ENCODE measurements around the gene LRP3.

LRP3 gene

DNA sequence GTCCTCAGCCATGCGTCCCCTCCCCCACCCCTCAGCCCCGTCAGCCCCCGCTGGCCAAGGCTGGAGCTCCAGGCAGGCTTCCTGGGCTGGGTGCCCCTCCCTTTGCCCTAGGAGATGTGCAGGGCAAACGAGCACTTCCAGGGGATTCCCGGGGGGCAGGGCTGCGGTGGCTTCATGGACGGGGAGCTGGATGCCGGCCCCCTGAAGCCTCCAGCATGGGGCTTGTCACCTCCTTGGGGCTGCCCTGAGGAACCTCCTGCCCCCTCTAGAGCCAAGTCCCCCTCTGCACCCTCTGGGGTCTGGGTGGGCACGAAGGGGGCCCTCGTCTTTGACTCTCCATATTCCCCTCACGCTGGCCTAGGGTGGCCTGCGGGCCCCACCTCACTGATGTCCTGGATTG, 56.9 kb downstream of the LRP3 start:
- H3K4me3 ChIP-seq (ENCODE audit: low read depth, low read length) = no peak overlapping the region

DNA sequence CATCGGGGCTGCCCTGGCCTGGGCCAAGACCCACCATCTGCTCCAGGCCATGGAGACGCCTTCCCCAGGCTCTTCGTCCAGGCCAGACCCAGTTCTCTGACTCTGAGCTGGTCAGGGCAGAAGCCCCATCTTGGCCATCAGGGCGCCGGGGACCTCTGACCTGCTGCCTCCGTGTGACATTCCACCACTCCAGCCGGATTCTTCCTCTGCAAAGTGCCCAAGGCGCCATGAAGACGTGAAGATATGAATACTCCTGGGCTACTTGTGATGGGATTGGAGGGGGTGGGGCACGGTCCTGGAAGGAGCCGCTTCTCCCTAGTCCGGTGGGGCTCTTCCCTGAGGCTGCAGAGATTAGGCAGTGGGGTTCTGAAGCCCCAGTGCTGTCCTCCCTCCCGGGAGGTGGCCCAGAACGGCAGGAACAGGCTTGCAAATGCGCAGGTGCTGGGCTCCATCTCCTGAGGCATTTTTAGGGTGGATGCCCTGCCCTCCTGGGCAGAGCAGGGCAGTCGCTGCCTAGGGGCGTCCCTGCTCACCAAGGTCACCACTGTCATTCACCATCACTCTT, 57.5 kb downstream of the LRP3 start:
- no peak overlapping the region for H3K4me3 ChIP-seq (ENCODE audit: low read depth, low read length)

DNA sequence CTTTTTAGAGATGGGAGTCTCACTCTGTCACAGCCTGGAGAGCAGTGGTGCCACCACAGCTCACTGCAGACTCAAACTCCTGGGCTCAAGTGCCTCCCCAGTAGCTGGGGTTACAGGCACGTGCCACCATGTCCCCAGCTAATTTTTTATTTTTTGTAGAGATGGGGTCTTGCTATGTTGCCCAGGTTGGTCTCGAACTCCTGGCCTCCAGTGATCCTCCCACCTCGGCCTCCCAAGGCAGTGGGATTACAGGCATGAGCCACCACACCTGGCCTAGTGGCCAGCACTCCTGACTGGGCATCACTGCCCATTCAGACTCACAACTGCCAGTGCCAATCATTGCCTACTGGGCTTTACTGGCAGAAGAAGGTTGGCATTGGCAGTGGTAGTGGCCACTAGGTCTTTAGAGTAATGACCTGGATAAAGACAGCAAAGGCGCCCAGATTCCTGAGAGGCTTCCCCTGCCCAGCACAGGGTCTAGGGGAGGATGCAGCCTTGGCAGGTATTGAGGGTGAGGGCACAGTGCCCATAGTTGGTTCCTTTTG, 58.4 kb downstream of the LRP3 start:
- H3K4me3 ChIP-seq (ENCODE audit: low read depth, low read length) = no peak overlapping the region

GRCh38 chr19:33252971-33253370, 58.8 kb downstream of the LRP3 start:
- H3K4me3 ChIP-seq (ENCODE audit: low read depth, low read length) = no peak overlapping the region

DNA sequence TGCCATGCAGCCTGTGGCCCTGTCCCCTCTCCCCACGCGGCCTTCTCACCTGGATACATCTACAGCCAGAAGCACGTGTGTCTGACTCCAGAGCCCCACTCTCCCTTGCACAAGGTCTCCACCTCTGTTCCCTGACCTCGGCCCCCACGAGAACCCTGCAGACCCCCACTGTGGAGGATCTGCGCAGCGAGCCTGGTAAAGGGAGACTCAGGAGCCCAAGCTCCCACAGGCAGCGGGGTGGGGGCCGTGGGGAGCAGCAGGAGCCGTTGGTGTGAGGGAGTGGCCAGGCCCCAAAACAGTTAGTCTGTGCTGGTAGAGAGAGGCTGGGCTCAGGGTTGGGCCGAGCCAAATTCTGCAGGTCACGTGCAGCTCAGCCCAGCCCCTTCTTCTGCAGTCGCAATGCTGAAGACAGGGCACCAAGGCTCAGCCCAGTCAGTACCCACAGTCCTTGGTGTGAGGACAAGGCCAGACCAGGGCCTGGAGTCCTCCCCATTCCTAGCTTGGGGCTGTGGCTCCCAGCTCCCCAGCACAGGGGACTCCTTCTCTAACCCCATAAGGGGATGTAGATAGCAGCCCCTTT, 60.2 kb downstream of the LRP3 start:
- H3K4me3 ChIP-seq (ENCODE audit: low read depth, low read length) = no peak overlapping the region

DNA sequence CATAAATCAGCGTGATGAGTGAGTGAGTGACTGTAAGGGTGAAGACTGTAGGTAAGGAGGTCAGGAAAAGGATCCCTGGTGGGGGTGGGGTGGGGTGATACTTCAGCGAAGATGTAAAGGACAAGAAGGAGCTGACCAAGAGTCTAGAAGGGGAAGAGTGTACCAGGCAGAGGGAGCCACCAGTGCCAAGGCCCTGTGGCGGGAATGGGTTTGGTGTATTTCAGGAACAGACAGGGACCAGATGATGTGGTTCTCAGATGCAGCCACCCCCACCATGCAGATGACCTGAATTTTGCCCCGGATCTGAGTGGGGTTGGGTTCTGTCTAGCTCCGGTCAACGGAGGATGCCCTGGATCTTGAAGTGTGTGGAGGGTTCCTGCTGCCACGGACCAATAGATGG, 61.7 kb downstream of the LRP3 start:
- H3K4me3 ChIP-seq (ENCODE audit: low read depth, low read length) = no peak overlapping the region

GRCh38 chr19:33256261-33256660, 62.1 kb downstream of the LRP3 start:
- H3K4me3 ChIP-seq (ENCODE audit: low read depth, low read length) = no peak overlapping the region

- H3K4me3 ChIP-seq (ENCODE audit: low read depth, low read length) = no peak overlapping the region
Measured at GRCh38 chr19:33257828-33258227, 63.7 kb downstream of the LRP3 start.
